Astrocyte of the spinal cord (primary cell): ENCODE results near the gene RDX.

Source experiments
- DNase-seq: peaks from one replicate; pipeline ENCODE4 v3.0.0; 2011; ENCODE audit warnings: low read depth, low spot score
- H3K4me3 ChIP-seq: 2 replicates; pipeline ENCODE4 v1.5.1; 2011; ENCODE audit warnings: low read depth, mild to moderate bottlenecking, low read length, moderate library complexity
- CTCF ChIP-seq: IDR thresholded peaks from 2 replicates; pipeline ENCODE4 v1.5.1; 2012; ENCODE audit warnings: low read depth, mild to moderate bottlenecking, low read length, inconsistent platforms
- in situ Hi-C: cut with HindIII; loops from 2 replicates; pipeline ENCODE4 v1.10.0; 2017; ENCODE audit warnings: low sequenced_read_pairs

Gene RDX

GRCh38 chr11:110159476-110159875 is 136.9 kb downstream of the RDX start:
- TF ChIP-seq CTCF, result no peak
- in situ Hi-C loops, result no loop called here
- no peak for DNase-seq
- H3K4me3 ChIP-seq, result no peak overlapping the region

- in situ Hi-C loops, result no loop called here
- no peak for TF ChIP-seq CTCF
- DNase-seq, result no peak
- no peak overlapping the region for H3K4me3 ChIP-seq
These were observed 137.9 kb downstream of the RDX start for GRCh38 chr11:110158317-110159200.

GRCh38 chr11:110156503-110156902 is 139.9 kb downstream of the RDX start:
- in situ Hi-C loops, result no loop called here
- DNase-seq, result no peak
- no peak overlapping the region for H3K4me3 ChIP-seq
- no peak for TF ChIP-seq CTCF

- no peak for DNase-seq
- in situ Hi-C loops, result no loop called here
- no peak overlapping the region for H3K4me3 ChIP-seq
- no peak for TF ChIP-seq CTCF
These were observed 142.9 kb downstream of the RDX start for GRCh38 chr11:110153474-110153873.

GRCh38 chr11:110152199-110152598 is 144.2 kb downstream of the RDX start:
- in situ Hi-C loops, result no loop called here
- no peak for DNase-seq
- no peak for TF ChIP-seq CTCF
- no peak overlapping the region for H3K4me3 ChIP-seq

- no peak overlapping the region for H3K4me3 ChIP-seq
- peak; percentile 61 for DNase-seq
- in situ Hi-C loops, result no loop called here
- TF ChIP-seq CTCF, result no peak
These were observed 147.4 kb downstream of the RDX start for GRCh38 chr11:110148775-110149744.
